NCI-H146 treated with DMSO at 0.1 percent for 48 hours (cell line): ENCODE data around the gene DAZL.
A peak's percentile ranks its signal among the peaks of the same experiment; 100 is the strongest.
"Not testable (repeated sequence)": the region's sequence is repeated elsewhere in the genome, so short reads cannot be mapped to it uniquely, and the experiment has no call there.

ENCODE experiments used
- DNase-seq: peaks from one replicate; lab custom pipeline; 2025; ENCODE audit not compliant: unreplicated experiment; lab: John Stamatoyannopoulos, UW

Gene DAZL, protein sequence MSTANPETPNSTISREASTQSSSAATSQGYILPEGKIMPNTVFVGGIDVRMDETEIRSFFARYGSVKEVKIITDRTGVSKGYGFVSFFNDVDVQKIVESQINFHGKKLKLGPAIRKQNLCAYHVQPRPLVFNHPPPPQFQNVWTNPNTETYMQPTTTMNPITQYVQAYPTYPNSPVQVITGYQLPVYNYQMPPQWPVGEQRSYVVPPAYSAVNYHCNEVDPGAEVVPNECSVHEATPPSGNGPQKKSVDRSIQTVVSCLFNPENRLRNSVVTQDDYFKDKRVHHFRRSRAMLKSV

DNA sequence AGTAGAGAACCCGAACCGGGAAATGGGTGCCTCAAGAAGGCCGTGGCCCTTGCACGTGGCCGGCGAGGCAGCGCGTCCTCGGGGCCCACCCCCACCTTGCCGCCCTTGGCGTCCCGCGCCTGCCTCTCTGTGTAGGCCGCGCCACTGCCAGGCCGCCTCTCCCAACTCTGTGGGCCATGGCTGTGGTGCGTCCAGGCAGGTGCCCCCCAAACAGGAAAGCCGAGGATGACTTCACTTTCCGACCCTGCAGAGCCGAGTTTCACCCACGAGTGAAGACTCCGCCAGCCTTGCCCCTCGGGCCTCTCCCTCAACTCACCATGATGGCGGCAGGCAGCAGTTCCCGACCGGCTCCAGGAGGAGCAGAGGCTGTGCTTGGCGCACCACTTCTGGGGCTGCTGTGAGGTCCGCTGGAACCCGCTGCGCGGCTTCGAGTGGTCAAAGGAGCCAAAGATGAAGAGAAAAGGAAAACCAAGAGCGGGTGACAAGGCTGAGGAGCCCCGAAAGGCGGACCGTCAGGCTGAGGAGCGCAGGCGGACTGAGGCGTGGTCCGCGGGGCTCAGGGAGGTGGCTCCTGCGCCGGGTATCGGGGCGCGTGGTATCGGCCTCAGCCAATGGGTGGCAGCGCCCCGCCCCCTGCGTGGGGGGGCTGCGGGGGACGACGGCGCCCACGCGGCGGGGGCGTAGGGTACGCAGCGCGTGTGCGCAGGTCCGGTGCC is at the start of gene DAZL:
TSS of gene DAZL (minus strand) at position 537 of the 716 bp plus-strand sequence. CDS start at position 319, 218 bp downstream.
- no peak for DNase-seq

DNA sequence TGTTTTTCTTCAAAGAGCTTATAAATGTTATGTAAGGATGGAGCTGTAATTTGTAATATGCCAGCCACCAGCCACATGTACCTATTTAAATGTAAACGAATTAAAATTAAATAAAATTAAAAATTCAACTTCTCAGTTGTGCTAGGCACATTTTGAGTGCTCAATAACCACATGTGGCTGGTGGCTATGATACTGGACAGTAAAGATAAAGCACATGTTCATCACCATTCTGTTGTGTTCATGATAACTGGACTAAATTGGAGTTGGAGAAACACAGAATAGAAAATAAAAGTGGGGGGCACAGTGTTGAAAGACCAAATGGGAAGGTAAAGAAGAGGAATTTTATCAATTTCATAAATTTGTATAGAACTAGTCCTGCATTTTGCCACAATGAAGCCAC is 49.8 kb upstream of the DAZL start:
- DNase-seq: no peak

DNA sequence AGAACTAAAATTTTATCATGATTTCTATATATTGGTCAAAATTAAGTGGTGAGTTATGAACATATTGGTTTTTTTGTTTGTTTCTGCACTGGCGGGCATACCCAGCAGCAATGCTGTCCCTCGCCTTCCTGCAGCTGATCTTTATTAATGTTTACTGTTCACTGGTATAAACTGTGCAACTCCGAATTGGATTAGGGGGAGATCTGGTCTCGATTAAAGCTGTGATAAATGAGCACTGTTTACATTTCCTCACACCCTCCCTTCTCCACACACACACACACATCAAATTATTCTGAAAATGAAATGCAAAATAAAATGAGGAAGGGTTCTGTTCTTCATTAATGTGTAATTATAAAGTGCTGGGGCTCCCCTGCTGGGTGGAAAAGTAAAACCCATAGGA is 48.5 kb upstream of the DAZL start:
- DNase-seq: no peak

DNA sequence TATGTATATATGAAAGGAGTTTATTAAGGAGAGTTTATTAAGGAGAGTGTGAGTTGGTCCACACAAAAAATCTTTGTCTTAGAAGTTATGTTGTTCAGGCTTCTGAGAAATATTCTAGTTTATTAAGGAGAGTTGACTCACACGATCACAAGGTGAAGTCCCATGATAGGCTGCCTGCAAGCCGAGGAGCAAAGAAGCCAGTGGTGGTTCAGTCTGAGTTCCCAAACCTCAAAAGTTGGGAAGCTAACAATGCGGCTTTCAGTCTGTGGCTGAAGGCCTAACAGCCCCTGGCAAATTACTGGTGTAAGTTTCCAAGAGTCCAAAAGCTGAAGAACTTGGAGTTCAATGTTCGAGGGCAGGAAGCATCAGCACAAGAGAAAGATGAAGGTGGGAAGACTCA is 42.4 kb upstream of the DAZL start:
- no peak for DNase-seq

DNA sequence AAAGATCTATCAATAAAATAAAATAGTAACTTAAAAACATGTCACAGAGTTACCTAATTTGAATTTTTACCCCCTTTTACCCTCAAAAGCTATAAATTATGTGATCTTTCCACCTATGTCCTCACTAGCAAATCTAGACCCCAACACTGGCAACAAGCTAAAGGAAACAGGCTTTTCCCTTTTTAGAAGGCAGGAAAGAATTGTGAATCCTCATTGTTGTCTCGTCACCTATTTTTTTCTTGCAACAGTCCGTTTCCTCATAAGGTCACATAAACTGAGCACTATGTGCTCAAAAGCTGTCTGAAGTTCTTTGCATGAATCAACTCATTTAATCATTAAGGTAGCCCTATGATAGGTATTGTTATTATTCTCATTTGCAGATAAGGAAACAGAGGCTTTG is 34.6 kb upstream of the DAZL start:
- no peak for DNase-seq

DNA sequence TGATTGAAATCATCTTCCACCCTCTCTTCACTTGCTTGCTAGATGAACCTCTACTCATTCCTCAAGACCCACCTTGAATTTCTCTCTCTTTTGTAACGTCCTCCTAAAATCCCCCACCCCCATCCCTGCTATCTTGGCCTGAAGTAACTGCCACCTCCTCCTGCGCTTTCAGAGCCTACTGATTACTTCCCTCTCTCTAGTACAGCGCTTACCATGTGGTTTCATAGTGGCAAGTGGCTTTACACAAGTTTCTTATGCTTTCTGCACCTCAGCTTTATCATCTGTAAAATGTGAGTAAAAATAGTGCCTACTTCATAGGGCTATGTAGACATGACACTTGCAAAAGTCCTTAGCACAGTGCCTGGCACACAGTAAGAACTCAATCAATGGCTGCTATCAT is 28.7 kb upstream of the DAZL start:
- no peak for DNase-seq

DNA sequence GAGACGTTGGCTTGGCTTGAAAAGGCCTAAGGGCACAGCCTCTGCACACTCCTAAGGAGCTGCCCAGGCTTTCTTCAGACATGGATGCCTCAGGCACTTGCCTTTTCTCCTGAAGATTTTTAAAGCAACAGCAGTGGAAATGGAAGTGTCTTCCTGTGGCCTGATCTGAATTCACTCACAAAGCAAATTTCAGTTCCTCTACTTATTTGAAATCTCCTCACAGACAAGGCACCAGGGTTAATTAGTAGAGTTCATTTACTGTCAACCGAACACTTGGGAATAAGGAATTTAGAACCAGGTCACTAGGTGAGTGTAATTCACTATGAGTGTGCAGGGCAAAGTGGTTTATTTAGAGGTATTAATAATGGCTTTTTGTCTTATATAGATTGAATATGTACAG is 27.2 kb upstream of the DAZL start:
- DNase-seq: no peak

DNA sequence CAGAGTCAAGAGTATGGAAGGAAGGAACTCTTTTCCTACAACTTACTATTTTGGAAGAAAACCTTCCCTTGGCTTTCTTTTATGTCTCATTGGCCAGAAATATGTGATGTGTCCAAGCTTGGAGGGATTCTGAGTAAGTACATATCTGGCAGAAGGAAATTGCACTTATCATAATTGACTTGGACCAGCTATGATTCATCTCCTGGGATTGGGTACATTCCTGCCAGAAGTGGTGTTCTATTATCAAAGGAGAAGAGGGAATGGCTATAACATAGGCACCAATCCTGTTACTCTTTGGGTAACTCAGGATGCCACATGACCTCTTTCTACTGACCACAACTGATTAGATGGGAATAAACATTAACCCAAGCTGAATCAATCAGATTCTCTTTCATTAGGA is 13.5 kb upstream of the DAZL start:
- DNase-seq: no peak

DNA sequence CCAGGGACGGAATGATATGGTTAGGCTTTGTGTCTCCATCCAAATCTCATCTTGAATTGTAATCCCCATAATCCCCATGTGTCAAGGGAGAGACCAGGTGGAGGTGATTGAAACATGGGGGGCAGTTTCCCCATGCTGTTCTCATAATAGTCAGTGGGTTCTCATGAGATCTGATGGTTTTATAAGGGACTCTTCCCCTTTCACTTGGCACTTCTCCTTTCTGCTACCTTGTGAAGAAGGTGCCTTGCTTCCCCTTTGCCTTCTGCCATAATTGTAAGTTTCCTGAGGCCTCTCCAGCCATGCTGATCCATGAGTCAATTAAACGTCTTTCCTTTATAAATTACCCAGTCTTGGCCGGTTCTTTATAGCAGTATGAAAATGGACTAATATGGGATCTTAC is 11.9 kb upstream of the DAZL start:
- DNase-seq: not testable (repeated sequence)

DNA sequence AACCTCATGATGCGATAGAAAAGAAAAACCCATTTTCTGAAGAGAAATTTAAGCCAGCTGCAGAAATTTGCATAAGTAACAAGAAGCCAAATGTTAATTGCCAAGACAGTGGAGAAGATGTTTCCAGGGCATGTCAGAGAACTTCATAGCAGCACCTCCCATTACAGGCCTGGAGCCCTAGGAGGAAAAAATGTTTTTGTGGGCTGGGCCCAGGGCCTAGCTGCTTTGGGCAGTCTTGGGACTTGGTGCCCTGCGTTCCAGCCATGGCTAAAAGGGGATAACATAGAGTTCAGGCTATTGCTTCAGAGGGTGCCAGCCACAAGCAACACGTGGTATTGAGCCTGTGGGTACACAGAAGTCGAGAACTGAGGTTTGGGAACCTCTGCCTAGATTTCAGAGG is 10.9 kb upstream of the DAZL start:
- no peak for DNase-seq

DNA sequence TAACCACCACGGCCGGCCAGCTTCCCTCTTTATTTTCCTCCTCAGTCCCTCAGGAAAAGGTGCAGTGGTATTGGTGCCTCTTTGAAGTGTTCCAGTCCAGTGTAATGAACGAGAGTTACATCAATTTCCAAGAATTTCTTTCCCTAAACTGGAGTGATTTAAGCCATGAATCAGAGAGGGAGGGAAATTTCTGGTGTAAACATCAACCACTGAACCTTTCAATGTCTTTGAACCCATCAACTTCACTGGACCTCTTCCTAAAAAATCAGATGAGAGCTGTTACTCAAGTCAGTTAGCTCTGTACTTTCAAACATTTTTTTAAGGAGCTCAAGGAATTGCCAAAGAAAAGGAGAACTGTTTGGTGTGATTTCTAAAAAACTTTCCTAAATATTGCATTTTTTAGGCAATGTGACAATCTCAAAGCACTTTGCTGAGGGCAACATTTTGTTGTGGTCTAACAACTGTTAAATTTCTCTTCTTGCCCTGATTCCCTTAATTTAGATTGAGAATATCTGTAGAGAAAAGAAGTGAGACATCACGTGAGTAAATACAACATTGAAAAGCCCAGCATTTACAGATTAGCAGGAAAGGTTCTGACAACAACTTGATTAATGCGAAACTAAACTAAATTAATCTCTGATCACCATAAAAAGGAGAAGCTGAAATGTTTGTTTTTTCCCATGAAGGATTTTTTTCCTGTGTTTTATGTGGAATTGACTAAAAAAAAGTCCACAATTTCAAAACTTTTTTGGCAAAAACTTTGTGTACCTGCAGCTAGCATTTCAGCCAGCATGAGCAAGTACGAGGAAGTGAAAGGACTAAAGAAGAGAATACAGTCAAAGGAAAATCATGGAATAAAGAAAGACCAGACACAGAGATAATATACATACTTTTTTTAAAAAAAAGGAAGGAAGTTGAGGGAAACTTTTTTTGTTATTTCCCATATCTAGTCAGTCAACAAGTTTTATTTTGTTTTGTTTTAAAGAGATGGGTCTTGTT is 9.1 kb upstream of the DAZL start:
- DNase-seq: no peak

DNA sequence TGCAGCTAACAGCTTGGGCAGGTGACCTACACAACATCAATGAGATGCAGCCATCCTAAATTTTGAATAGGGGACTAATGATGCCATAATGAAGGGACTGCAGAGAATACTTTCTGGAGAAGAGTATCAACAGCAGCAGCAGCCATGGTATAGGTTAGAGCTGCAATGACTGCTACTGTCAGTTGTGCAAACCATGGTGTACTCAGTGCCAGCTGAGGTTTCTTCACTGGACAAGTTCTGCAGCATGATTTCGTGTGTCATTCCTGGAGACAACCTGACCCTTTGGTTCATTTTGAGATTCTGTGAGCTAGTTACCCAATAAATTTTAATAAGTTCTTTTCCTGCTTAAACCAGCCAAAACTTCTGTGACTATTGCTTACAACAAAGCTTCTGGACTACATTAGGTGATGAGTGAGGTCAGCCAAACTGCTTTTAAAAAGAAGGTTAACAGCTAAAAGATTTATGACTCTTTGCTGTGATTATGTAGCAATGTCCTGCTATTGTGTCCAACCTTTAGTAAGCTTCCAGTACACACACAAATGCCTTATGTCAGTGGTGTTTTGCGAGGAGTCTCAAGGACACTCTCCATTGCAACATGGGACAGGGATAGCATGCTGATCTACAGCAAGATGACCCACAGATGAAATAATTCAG is 4.8 kb upstream of the DAZL start:
- no peak for DNase-seq

DNA sequence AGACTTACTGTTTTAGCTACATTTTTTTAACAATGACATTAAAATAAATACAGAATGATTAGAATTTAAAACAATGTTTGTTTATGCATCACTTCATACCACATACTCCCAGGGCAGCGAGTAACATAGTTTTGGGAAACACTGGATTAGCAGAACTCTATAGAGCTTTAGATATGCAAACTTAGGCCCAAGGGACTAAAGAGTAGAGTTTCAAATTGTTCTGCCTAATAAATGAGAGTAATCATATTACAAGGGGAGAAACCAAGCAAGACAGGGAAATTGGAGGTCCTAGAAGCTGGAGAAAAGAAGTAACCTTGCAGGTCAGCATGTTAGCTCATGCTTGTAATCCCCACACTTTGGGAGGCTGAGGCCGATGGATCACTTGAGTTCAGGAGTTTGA is 3.6 kb upstream of the DAZL start:
- DNase-seq: no peak

DNA sequence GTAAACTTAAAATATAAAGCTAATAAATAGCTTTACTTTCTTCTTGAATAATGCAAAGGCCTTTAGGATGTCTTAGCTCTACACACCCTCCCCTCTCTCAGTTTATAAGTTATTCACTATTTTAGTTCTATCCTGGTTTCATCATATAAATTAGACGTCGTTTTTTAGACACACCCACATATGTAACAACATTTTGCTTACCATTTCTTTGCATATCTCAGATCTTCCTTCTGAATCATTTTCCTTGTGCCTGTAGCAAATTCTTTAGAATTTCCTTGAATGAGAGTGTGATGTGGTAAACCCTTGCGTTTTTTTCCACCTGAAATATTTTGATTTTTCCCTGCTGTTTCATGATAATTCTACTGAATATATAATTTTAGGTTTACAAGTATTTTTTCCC is 2.5 kb upstream of the DAZL start:
- no peak for DNase-seq

DNA sequence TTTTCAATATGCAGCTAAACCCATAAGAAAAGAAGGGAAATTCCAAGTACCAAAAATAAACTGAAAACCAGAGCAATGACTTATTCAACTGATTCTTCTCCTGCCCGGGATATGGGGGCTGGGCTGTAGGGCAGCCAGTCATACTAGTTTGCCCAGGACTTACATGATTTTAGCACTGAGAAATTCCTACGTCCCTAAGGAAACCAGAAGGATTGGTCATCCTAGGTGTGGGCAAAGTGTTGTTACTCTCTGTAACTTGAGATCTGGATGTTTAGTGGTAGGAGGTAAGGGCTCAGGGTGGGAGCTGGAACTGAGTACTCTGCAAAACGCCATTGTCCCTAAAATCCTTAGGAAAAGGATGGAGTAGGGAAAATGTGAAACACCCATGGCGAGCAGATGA is 1.2 kb upstream of the DAZL start:
- DNase-seq: no peak

DNA sequence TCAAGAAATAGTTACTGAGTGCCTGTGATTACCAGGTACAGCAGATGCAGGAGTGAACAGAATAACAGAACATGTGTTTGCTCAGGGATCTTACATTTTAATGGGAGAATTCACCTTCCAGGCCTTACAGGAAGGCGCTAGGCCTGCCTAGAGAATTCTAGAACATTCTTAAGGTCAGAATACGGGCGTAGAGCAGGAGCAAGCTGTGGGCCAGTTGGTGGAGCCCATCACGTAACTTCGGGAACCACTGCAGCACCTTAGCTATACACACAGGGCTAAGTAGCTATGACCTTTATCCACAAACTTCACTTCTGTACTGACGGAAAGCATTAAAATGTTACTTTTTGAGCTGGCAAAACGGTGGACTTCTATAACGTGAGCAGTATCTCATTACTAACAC is 743 bp upstream of the DAZL start:
- no peak for DNase-seq

DNA sequence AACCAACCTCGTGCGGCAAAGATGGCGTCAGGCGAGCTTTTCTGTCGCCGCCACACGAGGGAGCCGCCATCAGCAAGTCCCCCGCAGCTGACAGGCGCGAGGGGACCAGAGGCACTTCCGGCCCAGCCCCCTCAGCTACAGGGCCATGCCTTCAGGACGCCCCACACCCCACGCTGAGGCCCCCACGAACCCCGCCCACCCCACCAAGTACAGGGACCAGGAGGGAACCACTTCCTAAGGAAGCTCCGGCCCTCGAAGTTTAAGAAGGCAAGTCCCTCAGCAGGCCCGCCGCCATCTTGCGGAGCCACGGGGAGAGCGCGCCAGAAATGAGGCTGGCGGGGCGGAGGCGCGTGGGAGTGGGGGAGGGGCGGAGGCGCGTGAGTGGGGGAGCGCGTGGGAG is 790 bp downstream of the DAZL start:
- no peak for DNase-seq

DNA sequence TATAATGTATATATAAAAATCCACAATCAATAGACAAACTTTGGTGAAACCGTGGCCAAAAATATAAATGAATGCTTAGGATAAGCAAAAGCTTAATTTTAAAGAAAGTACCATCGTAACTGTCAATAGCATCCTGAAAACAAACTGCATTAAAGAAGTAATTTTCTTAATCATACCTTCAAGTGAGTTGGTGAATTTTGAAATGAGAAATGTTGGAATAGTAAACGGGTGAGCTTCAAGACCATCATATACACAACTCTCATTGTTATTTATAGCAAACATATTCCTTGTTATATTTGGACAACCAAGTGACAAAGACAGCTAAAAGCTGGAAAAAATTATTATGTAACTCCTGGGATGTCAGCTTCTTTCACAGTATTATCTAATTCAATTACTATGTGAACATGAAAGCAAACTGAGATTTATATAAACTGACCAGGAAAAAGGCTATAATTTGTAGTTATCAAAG is 3.7 kb downstream of the DAZL start:
- no peak for DNase-seq

DNA sequence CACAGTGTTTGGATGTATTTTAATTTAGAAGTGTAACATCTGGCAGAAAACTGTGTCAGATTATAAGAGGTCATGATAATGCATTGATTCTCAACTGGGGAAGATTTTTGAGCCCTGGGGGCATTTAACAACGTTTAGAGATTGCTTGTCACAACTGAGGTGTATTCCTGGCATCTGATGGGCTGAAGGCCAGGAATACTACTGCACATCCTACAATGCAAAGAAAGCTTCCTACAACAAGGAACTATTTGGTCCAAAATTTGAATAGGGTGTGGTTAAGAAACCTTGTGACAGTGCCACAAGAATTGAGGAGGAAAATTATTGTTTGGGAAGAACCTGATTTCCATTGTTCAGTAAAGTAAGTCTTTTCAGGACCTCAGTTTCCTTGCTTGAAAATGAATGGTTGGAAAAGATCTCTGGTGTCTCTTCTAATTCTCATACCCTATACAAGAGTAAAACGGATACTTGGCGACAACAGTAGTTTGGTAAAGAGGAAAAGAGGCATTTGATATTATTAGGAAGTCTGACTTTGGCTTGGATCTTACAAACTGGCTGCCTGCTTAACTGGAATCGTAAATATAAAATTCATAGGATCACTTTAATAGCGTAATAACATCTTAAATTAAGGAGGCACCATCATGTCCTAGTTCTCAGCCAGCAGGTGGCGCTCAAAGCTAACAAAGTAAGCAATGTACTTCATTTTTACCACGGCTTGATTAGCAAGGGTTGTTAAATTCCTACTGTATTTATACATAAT is 4.3 kb downstream of the DAZL start:
- peak; percentile 27 for DNase-seq

DNA sequence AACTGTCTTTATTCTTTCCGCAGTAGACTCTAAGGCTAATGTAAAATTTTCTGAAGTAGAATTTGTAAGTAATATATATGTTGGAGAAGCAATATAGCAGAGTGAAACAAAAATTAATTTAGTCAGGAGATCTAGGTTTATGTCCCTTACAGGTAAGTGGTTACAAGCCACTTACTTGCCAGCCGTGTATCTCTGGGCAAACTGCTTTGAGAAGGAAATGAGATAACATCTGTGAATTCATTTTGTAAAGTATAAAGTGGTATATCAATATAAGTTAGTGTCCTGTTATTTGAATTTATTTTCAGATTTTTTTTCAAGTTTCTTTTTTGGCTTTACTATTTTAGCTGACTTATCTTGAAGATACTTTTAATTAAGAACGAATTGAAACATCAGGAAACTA is 5.5 kb downstream of the DAZL start:
- no peak for DNase-seq
